ENCODE results near the gene PLAC1. TPM values are rescaled to one million over a fixed set of nuclear protein-coding genes. Genes with fewer than 3 reads are reported as not detected.

PLAC1 gene
- total RNA-seq, 1 experiment from 2014 or later: 2.7 TPM

DNA sequence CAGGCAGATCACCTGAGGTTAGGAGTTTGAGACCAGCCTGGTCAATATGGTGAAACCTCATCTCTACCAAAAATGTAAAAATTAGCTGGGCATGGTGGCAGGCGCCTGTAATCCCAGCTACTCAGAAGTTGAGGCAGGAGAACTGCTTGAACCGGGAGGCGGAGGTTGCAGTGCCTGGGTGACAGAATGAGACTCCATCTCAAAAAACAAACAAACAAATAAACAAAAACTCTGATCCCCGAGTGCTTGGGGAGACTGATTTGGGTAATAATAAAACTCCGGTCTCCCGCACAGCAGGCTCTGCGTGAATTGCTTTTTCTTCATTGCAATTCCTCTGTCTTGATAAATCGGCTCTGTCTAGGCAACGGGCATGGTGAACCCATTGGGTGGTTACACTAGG lies 124.9 kb downstream of the PLAC1 start:
- Histone ChIP-seq H3K4me3 (ENCODE audit: low read depth, low read length) (no peak overlapping the region), H3K4me1 (peaks cover 10% of the 10 kb centered on the region), H3K27me3 (replicated peaks; ENCODE audit: control insufficient read depth, insufficient read depth, low read length) (no peaks in the 10 kb centered on the region), H3K9me3 (no peaks in the 10 kb centered on the region), H3K36me3 (ENCODE audit: control insufficient read depth, insufficient read depth, low read length) (no peaks in the 10 kb centered on the region)
- Mint-ChIP-seq H3K4me1 (ENCODE audit: low read depth, unreplicated experiment) (peaks cover 17% of the 10 kb centered on the region), H3K36me3 (ENCODE audit: insufficient read depth, unreplicated experiment) (peaks cover 9% of the 10 kb centered on the region), H3K27me3 (ENCODE audit: insufficient read depth, unreplicated experiment) (no peaks in the 10 kb centered on the region), H3K9me3 (ENCODE audit: unreplicated experiment) (no peaks in the 10 kb centered on the region), H3K4me3 (ENCODE audit: unreplicated experiment) (no peak overlapping the region), H3K27ac (ENCODE audit: unreplicated experiment) (no peak overlapping the region)
- BruUV-seq (replicated peaks): no TSS peak
- DNase-seq: no peak
- intact Hi-C loops (cut with micrococcal nuclease; ENCODE audit: unreplicated experiment): no loop called here
- ChIA-PET CTCF (no interaction called here), POLR2A (no interaction called here)
- TF ChIP-seq CTCF (IDR thresholded peaks at IDR 0.05; ENCODE audit: insufficient read depth in 1 of 2, low read depth in 1 of 2, low read length in 1 of 2, severe bottlenecking in 1 of 2, unreplicated experiment in 1 of 2): no peak

- CTCF ChIA-PET: no interaction called here
Measured at GRCh38 chrX:134530845-134531244, 127.4 kb downstream of the PLAC1 start.

GRCh38 chrX:134529481-134529880 lies 128.8 kb downstream of the PLAC1 start:
- no TSS peak for BruUV-seq (replicated peaks)
- Mint-ChIP-seq H3K4me3 (ENCODE audit: unreplicated experiment) (no peak overlapping the region), H3K36me3 (ENCODE audit: insufficient read depth, unreplicated experiment) (peaks cover 9% of the 10 kb centered on the region), H3K27me3 (ENCODE audit: insufficient read depth, unreplicated experiment) (no peaks in the 10 kb centered on the region), H3K9me3 (ENCODE audit: unreplicated experiment) (no peaks in the 10 kb centered on the region), H3K4me1 (ENCODE audit: low read depth, unreplicated experiment) (no peaks in the 10 kb centered on the region), H3K27ac (ENCODE audit: unreplicated experiment) (no peak overlapping the region)
- TF ChIP-seq CTCF (IDR thresholded peaks at IDR 0.05; ENCODE audit: insufficient read depth in 1 of 2, low read depth in 1 of 2, low read length in 1 of 2, severe bottlenecking in 1 of 2, unreplicated experiment in 1 of 2): no peak
- Histone ChIP-seq H3K4me3 (ENCODE audit: low read depth, low read length) (no peak overlapping the region), H3K36me3 (ENCODE audit: control insufficient read depth, insufficient read depth, low read length) (no peaks in the 10 kb centered on the region), H3K9me3 (no peaks in the 10 kb centered on the region), H3K4me1 (no peaks in the 10 kb centered on the region), H3K27me3 (replicated peaks; ENCODE audit: control insufficient read depth, insufficient read depth, low read length) (no peaks in the 10 kb centered on the region)
- CTCF ChIA-PET: no interaction called here
- POLR2A ChIA-PET: no interaction called here
- DNase-seq: no peak
- intact Hi-C loops (cut with micrococcal nuclease; ENCODE audit: unreplicated experiment): no loop called here

More at GRCh38 chrX:134530845-134531244, 127.4 kb downstream of the PLAC1 start:
- H3K27me3 Mint-ChIP-seq (ENCODE audit: insufficient read depth, unreplicated experiment): no peaks in the 10 kb centered on the region
- H3K9me3 Mint-ChIP-seq (ENCODE audit: unreplicated experiment): no peaks in the 10 kb centered on the region
- no peak for DNase-seq
- H3K9me3 ChIP-seq: no peaks in the 10 kb centered on the region
- intact Hi-C loops (cut with micrococcal nuclease; ENCODE audit: unreplicated experiment): no loop called here
- no peaks in the 10 kb centered on the region for H3K4me1 Mint-ChIP-seq (ENCODE audit: low read depth, unreplicated experiment)
- H3K4me3 Mint-ChIP-seq (ENCODE audit: unreplicated experiment): no peak overlapping the region
- TF ChIP-seq CTCF (IDR thresholded peaks at IDR 0.05; ENCODE audit: insufficient read depth in 1 of 2, low read depth in 1 of 2, low read length in 1 of 2, severe bottlenecking in 1 of 2, unreplicated experiment in 1 of 2): no peak
- H3K4me3 ChIP-seq (ENCODE audit: low read depth, low read length): no peak overlapping the region
- peaks cover 9% of the 10 kb centered on the region for H3K36me3 Mint-ChIP-seq (ENCODE audit: insufficient read depth, unreplicated experiment)
- no peaks in the 10 kb centered on the region for H3K4me1 ChIP-seq
- no peaks in the 10 kb centered on the region for H3K36me3 ChIP-seq (ENCODE audit: control insufficient read depth, insufficient read depth, low read length)
- no TSS peak for BruUV-seq (replicated peaks)
- no peak overlapping the region for H3K27ac Mint-ChIP-seq (ENCODE audit: unreplicated experiment)
- H3K27me3 ChIP-seq (replicated peaks; ENCODE audit: control insufficient read depth, insufficient read depth, low read length): no peaks in the 10 kb centered on the region
- POLR2A ChIA-PET: no interaction called here

Data from Caco-2 (cell line).